GM23338 (cell line): ENCODE results near the gene CEP68. TPM values are rescaled to one million over a fixed set of nuclear protein-coding genes. Genes with fewer than 3 reads are reported as not detected.

ENCODE experiments used
- ATAC-seq: fragments of 200-7000 bp; cut with Tn5 transposase; 3 replicates; pipeline ENCODE4 v1.9.1; 2020
- DNase-seq: peaks from one replicate; pipeline ENCODE4 v3.0.0-alpha.2; 2015; ENCODE audit warnings: low spot score
- H2AFZ ChIP-seq: fragments of 200-600 bp; sonication (generic); 2 replicates; pipeline ENCODE4 v1.8.0; 2016; ENCODE audit warnings: antibody characterized with exemption, mild to moderate bottlenecking, moderate library complexity
- H3F3A ChIP-seq: fragments of 200-600 bp; sonication (generic); replicated peaks from 2 replicates; pipeline ENCODE4 v1.8.0; 2017; ENCODE audit warnings: antibody characterized with exemption, mixed run types, low read depth
- H3K27ac ChIP-seq: fragments of 200-600 bp; sonication (generic); 2 replicates; pipeline ENCODE4 v1.6.1; 2016; ENCODE audit warnings: low read depth
- H3K27me3 ChIP-seq: fragments of 200-600 bp; sonication (generic); 2 replicates; pipeline ENCODE4 v1.8.0; 2016; ENCODE audit warnings: mild to moderate bottlenecking, mixed run types, moderate library complexity; ENCODE audit not compliant: insufficient read depth
- H3K36me3 ChIP-seq: fragments of 200-600 bp; sonication (generic); 2 replicates; pipeline ENCODE4 v1.8.0; 2016; ENCODE audit warnings: mild to moderate bottlenecking; ENCODE audit not compliant: insufficient read depth
- H3K4me1 ChIP-seq: fragments of 200-600 bp; sonication (generic); 2 replicates; pipeline ENCODE4 v1.8.0; 2016; ENCODE audit warnings: mild to moderate bottlenecking, moderate library complexity; ENCODE audit not compliant: insufficient read depth
- H3K4me2 ChIP-seq: fragments of 200-600 bp; sonication (generic); 2 replicates; pipeline ENCODE4 v1.7.1; 2017; ENCODE audit warnings: mixed run types
- H3K4me3 ChIP-seq: fragments of 200-600 bp; sonication (generic); 2 replicates; pipeline ENCODE4 v1.6.1; 2016; ENCODE audit warnings: mixed run types
- H3K79me2 ChIP-seq: fragments of 200-600 bp; sonication (generic); replicated peaks from 2 replicates; pipeline ENCODE4 v1.8.0; 2017; ENCODE audit warnings: mild to moderate bottlenecking; ENCODE audit not compliant: insufficient read depth
- H3K9me2 ChIP-seq: fragments of 200-600 bp; sonication (generic); 2 replicates; pipeline ENCODE4 v1.8.0; 2017; ENCODE audit not compliant: insufficient read depth
- H4K20me1 ChIP-seq: fragments of 200-600 bp; sonication (generic); replicated peaks from 2 replicates; pipeline ENCODE4 v1.8.0; 2017; ENCODE audit warnings: mild to moderate bottlenecking; ENCODE audit not compliant: insufficient read depth
- H3K27ac Mint-ChIP-seq: 2 replicates; pipeline ENCODE4 v1.8.0; 2020; ENCODE audit warnings: inconsistent platforms, mild to moderate bottlenecking, moderate library complexity, mixed read lengths
- H3K27me3 Mint-ChIP-seq: 3 replicates; pipeline ENCODE4 v1.8.0; 2022; ENCODE audit warnings: low read depth, mild to moderate bottlenecking, moderate library complexity, mixed read lengths, inconsistent platforms; ENCODE audit not compliant: insufficient read depth, poor library complexity
- H3K36me3 Mint-ChIP-seq: 3 replicates; pipeline ENCODE4 v1.8.0; 2021; ENCODE audit warnings: low read depth, mild to moderate bottlenecking, inconsistent platforms, moderate library complexity, mixed read lengths
- H3K4me1 Mint-ChIP-seq: 3 replicates; pipeline ENCODE4 v1.8.0; 2020; ENCODE audit warnings: mild to moderate bottlenecking, inconsistent platforms, mixed read lengths
- H3K4me3 Mint-ChIP-seq: 3 replicates; pipeline ENCODE4 v1.8.0; 2021; ENCODE audit warnings: moderate library complexity, mild to moderate bottlenecking, inconsistent platforms, mixed read lengths
- H3K9me3 Mint-ChIP-seq: 3 replicates; pipeline ENCODE4 v1.8.0; 2020; ENCODE audit warnings: moderate library complexity, mild to moderate bottlenecking, inconsistent platforms, mixed read lengths
- CTCF ChIP-seq, 2 experiments: fragments of 200-600 bp in 1 of 2; sonication (generic) in 1 of 2; conservative IDR thresholded peaks; 2 replicates each; pipeline versions ENCODE4 v1.5.1 to v1.6.1; 2016 to 2017; ENCODE audit warnings: antibody characterized with exemption in 2 of 2, low read depth in 2 of 2, mild to moderate bottlenecking in 2 of 2, moderate library complexity in 1 of 2
- ETS1 ChIP-seq: IDR thresholded peaks from 2 replicates; pipeline ENCODE4 v1.6.1; 2016; ENCODE audit warnings: antibody characterized with exemption
- EZH2 ChIP-seq: fragments of 200-600 bp; sonication (generic); IDR thresholded peaks from one replicate; pipeline ENCODE4 v1.8.0; 2017; ENCODE audit warnings: antibody characterized with exemption, mild to moderate bottlenecking, low read depth; ENCODE audit not compliant: unreplicated experiment
- EZH2phosphoT487 ChIP-seq: fragments of 200-600 bp; sonication (generic); IDR thresholded peaks from one replicate; pipeline ENCODE4 v1.8.1; 2018; ENCODE audit warnings: antibody characterized with exemption; ENCODE audit not compliant: unreplicated experiment
- STAT1 ChIP-seq: IDR thresholded peaks from one replicate; pipeline ENCODE4 v1.6.1; 2016; ENCODE audit warnings: antibody characterized with exemption; ENCODE audit not compliant: unreplicated experiment
- ZNF114 ChIP-seq: fragments of 250-450 bp; sonication (Bioruptor Pico); IDR thresholded peaks from 2 replicates; pipeline ENCODE4 v1.5.0; 2020; ENCODE audit warnings: mild to moderate bottlenecking, moderate library complexity
- ZNF331 ChIP-seq: fragments of 250-450 bp; sonication (Bioruptor Pico); IDR thresholded peaks from 2 replicates; pipeline ENCODE4 v1.5.0; 2020; ENCODE audit warnings: low read depth, mild to moderate bottlenecking, moderate library complexity
- polyA plus RNA-seq: library from polyadenylated mRNA; unstranded; fragments of >200 nt; fragmentation: Nextera tagmentation; extraction: Ambion mirVana; gene quantifications from 2 replicates; pipeline ENCODE4 v1.2.1, GENCODE V29; 2016
- total RNA-seq: library from RNA; depleted of rRNA; stranded (reverse); fragments of >200 nt; shearing (Covaris generic); gene quantifications from 2 replicates; pipeline ENCODE4 v1.2.3, GENCODE V29; 2014
- TF ChIP-seq, protein P1 (sequence below): IDR thresholded peaks from one replicate; pipeline ENCODE4 v1.6.1; 2018; ENCODE audit warnings: antibody characterized with exemption; ENCODE audit not compliant: unreplicated experiment
- TF ChIP-seq, protein P2 (sequence below): fragments of 250-450 bp; sonication (Bioruptor Pico); IDR thresholded peaks from 2 replicates; pipeline ENCODE4 v1.5.0; 2020; ENCODE audit warnings: mild to moderate bottlenecking, moderate library complexity

CEP68 gene
- total and polyA plus RNA-seq, 2 experiments from 2014 or later = 13.0 to 24.4 TPM

DNA sequence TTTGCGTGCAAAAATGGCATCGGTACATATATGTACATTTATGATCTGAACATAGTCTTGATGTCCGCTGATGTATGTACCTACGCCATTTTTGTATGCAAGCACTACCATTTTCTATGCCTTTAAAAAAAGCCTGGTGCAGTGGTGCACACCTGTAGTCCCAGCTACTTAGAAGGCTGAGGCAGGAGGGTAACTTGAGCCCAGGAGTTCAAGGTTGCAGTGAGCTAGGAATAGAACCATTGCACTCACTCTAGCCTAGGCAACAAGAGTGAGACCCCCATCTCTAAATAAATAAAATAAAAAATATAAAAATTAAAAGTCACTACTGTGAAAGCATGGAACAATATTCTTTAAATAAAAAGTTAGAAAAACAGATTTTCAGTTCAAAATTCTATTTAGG is 57.0 kb downstream of the CEP68 start (continued):
- TF ChIP-seq, protein P1, sequence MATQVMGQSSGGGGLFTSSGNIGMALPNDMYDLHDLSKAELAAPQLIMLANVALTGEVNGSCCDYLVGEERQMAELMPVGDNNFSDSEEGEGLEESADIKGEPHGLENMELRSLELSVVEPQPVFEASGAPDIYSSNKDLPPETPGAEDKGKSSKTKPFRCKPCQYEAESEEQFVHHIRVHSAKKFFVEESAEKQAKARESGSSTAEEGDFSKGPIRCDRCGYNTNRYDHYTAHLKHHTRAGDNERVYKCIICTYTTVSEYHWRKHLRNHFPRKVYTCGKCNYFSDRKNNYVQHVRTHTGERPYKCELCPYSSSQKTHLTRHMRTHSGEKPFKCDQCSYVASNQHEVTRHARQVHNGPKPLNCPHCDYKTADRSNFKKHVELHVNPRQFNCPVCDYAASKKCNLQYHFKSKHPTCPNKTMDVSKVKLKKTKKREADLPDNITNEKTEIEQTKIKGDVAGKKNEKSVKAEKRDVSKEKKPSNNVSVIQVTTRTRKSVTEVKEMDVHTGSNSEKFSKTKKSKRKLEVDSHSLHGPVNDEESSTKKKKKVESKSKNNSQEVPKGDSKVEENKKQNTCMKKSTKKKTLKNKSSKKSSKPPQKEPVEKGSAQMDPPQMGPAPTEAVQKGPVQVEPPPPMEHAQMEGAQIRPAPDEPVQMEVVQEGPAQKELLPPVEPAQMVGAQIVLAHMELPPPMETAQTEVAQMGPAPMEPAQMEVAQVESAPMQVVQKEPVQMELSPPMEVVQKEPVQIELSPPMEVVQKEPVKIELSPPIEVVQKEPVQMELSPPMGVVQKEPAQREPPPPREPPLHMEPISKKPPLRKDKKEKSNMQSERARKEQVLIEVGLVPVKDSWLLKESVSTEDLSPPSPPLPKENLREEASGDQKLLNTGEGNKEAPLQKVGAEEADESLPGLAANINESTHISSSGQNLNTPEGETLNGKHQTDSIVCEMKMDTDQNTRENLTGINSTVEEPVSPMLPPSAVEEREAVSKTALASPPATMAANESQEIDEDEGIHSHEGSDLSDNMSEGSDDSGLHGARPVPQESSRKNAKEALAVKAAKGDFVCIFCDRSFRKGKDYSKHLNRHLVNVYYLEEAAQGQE = no peak

DNA sequence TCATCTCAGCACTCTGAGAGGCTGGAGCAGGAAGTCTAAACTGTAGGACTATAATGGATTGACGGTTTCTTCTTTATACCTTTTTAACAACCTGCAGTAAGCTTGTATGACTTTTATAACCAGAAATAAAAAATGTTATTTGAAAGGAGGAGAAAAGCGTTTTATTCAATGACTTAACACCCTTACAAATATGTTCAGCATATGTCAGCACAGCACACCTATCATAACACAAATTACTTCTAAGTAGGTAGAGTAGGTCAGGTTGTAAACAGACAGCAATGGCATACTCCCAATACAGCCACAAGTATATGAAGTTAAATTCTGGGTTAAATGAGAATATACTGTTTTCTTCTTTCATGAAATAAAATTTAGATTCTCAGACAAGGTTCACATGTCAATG is 57.6 kb downstream of the CEP68 start:
- Mint-ChIP-seq H3K36me3 (peaks cover 6% of the 10 kb centered on the region; the same call in 1 of the 3 replicates), H3K4me1 (peaks cover 8% of the 10 kb centered on the region), H3K27ac (peak overlapping the region; percentile 59; the same call in 1 of the 2 replicates), H3K4me3 (no peak overlapping the region), H3K27me3 (peaks cover 3% of the 10 kb centered on the region), H3K9me3 (peaks cover 2% of the 10 kb centered on the region; the same call in 1 of the 3 replicates)
- H3K79me2 ChIP-seq = peaks cover 100% of the 10 kb centered on the region
- no peaks in the 10 kb centered on the region for H3K36me3 ChIP-seq
- no peak overlapping the region for H3K27ac ChIP-seq
- peaks cover 66% of the 10 kb centered on the region for H4K20me1 ChIP-seq
- no peaks in the 10 kb centered on the region for H3K9me2 ChIP-seq
- H3K4me1 ChIP-seq = no peaks in the 10 kb centered on the region; the same call in 1 of the 2 replicates
- no peaks in the 10 kb centered on the region for H3K27me3 ChIP-seq
- no peak overlapping the region for H2AFZ ChIP-seq
- H3F3A ChIP-seq = no peaks in the 10 kb centered on the region
- no peak overlapping the region for H3K4me3 ChIP-seq
- ATAC-seq (no peak), DNase-seq (no peak)
- H3K4me2 ChIP-seq = no peak overlapping the region
- TF ChIP-seq, protein P2, sequence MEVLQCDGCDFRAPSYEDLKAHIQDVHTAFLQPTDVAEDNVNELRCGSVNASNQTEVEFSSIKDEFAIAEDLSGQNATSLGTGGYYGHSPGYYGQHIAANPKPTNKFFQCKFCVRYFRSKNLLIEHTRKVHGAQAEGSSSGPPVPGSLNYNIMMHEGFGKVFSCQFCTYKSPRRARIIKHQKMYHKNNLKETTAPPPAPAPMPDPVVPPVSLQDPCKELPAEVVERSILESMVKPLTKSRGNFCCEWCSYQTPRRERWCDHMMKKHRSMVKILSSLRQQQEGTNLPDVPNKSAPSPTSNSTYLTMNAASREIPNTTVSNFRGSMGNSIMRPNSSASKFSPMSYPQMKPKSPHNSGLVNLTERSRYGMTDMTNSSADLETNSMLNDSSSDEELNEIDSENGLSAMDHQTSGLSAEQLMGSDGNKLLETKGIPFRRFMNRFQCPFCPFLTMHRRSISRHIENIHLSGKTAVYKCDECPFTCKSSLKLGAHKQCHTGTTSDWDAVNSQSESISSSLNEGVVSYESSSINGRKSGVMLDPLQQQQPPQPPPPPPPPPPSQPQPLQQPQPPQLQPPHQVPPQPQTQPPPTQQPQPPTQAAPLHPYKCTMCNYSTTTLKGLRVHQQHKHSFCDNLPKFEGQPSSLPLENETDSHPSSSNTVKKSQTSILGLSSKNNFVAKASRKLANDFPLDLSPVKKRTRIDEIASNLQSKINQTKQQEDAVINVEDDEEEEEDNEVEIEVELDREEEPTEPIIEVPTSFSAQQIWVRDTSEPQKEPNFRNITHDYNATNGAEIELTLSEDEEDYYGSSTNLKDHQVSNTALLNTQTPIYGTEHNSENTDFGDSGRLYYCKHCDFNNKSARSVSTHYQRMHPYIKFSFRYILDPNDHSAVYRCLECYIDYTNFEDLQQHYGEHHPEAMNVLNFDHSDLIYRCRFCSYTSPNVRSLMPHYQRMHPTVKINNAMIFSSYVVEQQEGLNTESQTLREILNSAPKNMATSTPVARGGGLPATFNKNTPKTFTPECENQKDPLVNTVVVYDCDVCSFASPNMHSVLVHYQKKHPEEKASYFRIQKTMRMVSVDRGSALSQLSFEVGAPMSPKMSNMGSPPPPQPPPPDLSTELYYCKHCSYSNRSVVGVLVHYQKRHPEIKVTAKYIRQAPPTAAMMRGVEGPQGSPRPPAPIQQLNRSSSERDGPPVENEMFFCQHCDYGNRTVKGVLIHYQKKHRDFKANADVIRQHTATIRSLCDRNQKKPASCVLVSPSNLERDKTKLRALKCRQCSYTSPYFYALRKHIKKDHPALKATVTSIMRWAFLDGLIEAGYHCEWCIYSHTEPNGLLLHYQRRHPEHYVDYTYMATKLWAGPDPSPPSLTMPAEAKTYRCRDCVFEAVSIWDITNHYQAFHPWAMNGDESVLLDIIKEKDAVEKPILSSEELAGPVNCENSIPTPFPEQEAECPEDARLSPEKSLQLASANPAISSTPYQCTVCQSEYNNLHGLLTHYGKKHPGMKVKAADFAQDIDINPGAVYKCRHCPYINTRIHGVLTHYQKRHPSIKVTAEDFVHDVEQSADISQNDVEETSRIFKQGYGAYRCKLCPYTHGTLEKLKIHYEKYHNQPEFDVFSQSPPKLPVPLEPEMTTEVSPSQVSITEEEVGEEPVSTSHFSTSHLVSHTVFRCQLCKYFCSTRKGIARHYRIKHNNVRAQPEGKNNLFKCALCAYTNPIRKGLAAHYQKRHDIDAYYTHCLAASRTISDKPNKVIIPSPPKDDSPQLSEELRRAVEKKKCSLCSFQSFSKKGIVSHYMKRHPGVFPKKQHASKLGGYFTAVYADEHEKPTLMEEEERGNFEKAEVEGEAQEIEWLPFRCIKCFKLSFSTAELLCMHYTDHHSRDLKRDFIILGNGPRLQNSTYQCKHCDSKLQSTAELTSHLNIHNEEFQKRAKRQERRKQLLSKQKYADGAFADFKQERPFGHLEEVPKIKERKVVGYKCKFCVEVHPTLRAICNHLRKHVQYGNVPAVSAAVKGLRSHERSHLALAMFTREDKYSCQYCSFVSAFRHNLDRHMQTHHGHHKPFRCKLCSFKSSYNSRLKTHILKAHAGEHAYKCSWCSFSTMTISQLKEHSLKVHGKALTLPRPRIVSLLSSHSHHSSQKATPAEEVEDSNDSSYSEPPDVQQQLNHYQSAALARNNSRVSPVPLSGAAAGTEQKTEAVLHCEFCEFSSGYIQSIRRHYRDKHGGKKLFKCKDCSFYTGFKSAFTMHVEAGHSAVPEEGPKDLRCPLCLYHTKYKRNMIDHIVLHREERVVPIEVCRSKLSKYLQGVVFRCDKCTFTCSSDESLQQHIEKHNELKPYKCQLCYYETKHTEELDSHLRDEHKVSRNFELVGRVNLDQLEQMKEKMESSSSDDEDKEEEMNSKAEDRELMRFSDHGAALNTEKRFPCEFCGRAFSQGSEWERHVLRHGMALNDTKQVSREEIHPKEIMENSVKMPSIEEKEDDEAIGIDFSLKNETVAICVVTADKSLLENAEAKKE (CRISPR knock-in tag) = no peak
- no peak for TF ChIP-seq CTCF (conservative IDR thresholded peaks at IDR 0.05; ENCODE audit: low read depth in 2 of 2)
- no peak for TF ChIP-seq ZNF331 (CRISPR knock-in tag)
- TF ChIP-seq ZNF114 (CRISPR knock-in tag) = no peak
- no peak for TF ChIP-seq EZH2phosphoT487
- TF ChIP-seq EZH2 = no peak
- no peak for TF ChIP-seq STAT1
- no peak for TF ChIP-seq ETS1
